Ovary (tissue), 10 donors: Measurements from ENCODE around the gene APOC4. TPM values are rescaled to one million over a fixed set of nuclear protein-coding genes. Genes with fewer than 3 reads are reported as not detected.

ENCODE experiments used
- DNase-seq, 5 donors: peaks; one replicate each; pipeline ENCODE4 v3.0.0-alpha.2; 2019 to 2020
- H3K27ac ChIP-seq, 2 donors: fragments of 200-600 bp; one replicate each; pipeline versions ENCODE4 v1.5.1 to v1.8.0; 2019 to 2022
- H3K27me3 ChIP-seq: fragments of 200-600 bp; one replicate; pipeline ENCODE4 v1.8.0; 2022
- H3K36me3 ChIP-seq: fragments of 200-600 bp; sonication (generic); one replicate; pipeline ENCODE4 v1.5.1; 2019
- H3K4me1 ChIP-seq: one replicate; pipeline ENCODE4 v1.8.1; 2013; ENCODE audit warnings: mild to moderate bottlenecking, moderate library complexity; ENCODE audit not compliant: insufficient read depth
- H3K4me3 ChIP-seq: fragments of 200-600 bp; sonication (generic); one replicate; pipeline ENCODE4 v1.5.1; 2017
- H3K9me3 ChIP-seq, 2 donors: fragments of 200-600 bp in 1 of 2; sonication (generic) in 1 of 2; one replicate each; pipeline versions ENCODE4 v1.5.1 to v1.8.1; 2013 to 2019; ENCODE audit warnings: mild to moderate bottlenecking in 1 of 2, moderate library complexity in 1 of 2
- CTCF ChIP-seq, 3 donors: fragments of 450-650 bp in 2 of 3; fragments of 200-600 bp in 1 of 3; IDR thresholded peaks; one replicate each; pipeline versions ENCODE4 v1.5.1 to v1.8.0; 2016 to 2022; ENCODE audit warnings: antibody characterized with exemption in 3 of 3, mild to moderate bottlenecking in 1 of 3
- EP300 ChIP-seq: sonication (generic); formaldehyde crosslinking; IDR thresholded peaks from one replicate; pipeline ENCODE4 v1.6.1; 2017; ENCODE audit warnings: antibody characterized with exemption
- POLR2A ChIP-seq: fragments of 450-650 bp; IDR thresholded peaks from one replicate; pipeline ENCODE4 v1.6.1; 2017; ENCODE audit warnings: antibody characterized with exemption, mild to moderate bottlenecking, moderate library complexity
- WGBS, 3 donors: extraction: QIAGEN DNeasy Blood & Tissue Kit in 1 of 3; methylation state at CpG; one replicate each; pipeline versions ENCODE4 v1.1.5 to v1.1.7; 2013 to 2017; 5-methylcytosine and 5-hydroxymethylcytosine counted together
- intact Hi-C, 4 donors: fragments of 100-400 bp; cut with DNase I; formaldehyde crosslinking; loops; one replicate each; pipeline versions ENCODE4 v1.11.0 to v1.15.1; 2022 to 2023
- long read RNA-seq, 3 donors: library from polyadenylated mRNA in 2 of 3; unstranded in 2 of 3; transcript quantifications; one replicate each; pipeline ENCODE4 v2.0.0 and lab custom pipeline, GENCODE V29; 2021 to 2026
- polyA plus RNA-seq, 2 donors: library from polyadenylated mRNA; stranded (reverse); fragments of 200-250 nt in 1 of 2; fragments of 350-450 nt in 1 of 2; fragmentation: Illumina TruSeq in 1 of 2; extraction: RNeasy Lipid Tissue Mini Kit (QIAGEN cat#74804) in 1 of 2; gene quantifications; one replicate each; pipeline ENCODE4 v1.2.3, GENCODE V29; 2013 to 2014
- total RNA-seq, 7 donors: library from RNA; depleted of rRNA in 2 of 7; stranded (reverse); fragments of >200 nt in 2 of 7; fragmentation: NEBNext Ultra II Directional in 3 of 7; extraction: Animal tissue kit (Norgen Biotek cat#: 25700) in 3 of 7; gene quantifications; one replicate each; pipeline versions ENCODE4 v1.1.0 to v1.2.4, GENCODE V29; 2016 to 2023
- donor health status: DM: no; HTN: no; CAD: no; lungs with moderate emphysema.
- donor health status: DM: no; HTN: no; CAD: no.
- donor health status: Bipolar disorder and iron deficiency.
- donor health status: DM: yes; HTN: yes; CAD: no.
- donor health status: DM: no; HTN: no; CAD: no.
- donor health status: DM: yes; HTN: yes; CAD: no.

APOC4 gene
- total RNA-seq = under 1 TPM in 1 of 7 donors, not detected in 6; 0.57 TPM
- not detected for polyA plus RNA-seq
- long read RNA-seq, donor 1 = 0 reads
- long read RNA-seq, donor 2, partial matches to known transcripts = 0 of 1 reads
- long read RNA-seq, donor 2, other reads (novel, unspliced or antisense) = 0 of 1 reads
- long read RNA-seq, donor 3 = 0 reads

GRCh38 chr19:44942067-44942571, at the start of gene APOC4:
Gene APOC4 (plus strand): TSS chr19:44942237. CDS start chr19:44942278, 41 bp downstream.
- no peak within 1 kb of the TSS for H3K27ac ChIP-seq
- H3K9me3 ChIP-seq = no peaks in the 10 kb centered on the region
- DNase-seq = no peak
- no peaks in the 10 kb centered on the region for H3K27me3 ChIP-seq
- intact Hi-C loops = no loop called here
- H3K4me3 ChIP-seq = no peak within 1 kb of the TSS
- 78 to 86% (median 81%) methylated on average over 14 of the region's 14 CpGs for WGBS, 3 donors
- no peaks in the 10 kb centered on the region for H3K4me1 ChIP-seq
- no peak for TF ChIP-seq EP300
- no peak for TF ChIP-seq CTCF (IDR thresholded peaks at IDR 0.05)
- TF ChIP-seq POLR2A = no peak
- H3K36me3 ChIP-seq = no peaks in the 10 kb centered on the region

- TF ChIP-seq POLR2A (no peak), EP300 (no peak), CTCF (IDR thresholded peaks at IDR 0.05) (no peak)
- Histone ChIP-seq H3K9me3 (no peaks in the 10 kb centered on the region), H3K27ac (no peak overlapping the region), H3K27me3 (no peaks in the 10 kb centered on the region), H3K4me1 (peaks cover 12% of the 10 kb centered on the region), H3K4me3 (no peak overlapping the region), H3K36me3 (no peaks in the 10 kb centered on the region)
- no peak for DNase-seq
- WGBS, 3 donors = 81 to 84% (median 83%) methylated on average over 7 of the region's 7 CpGs
- intact Hi-C loops = no loop called here
Measured at GRCh38 chr19:44892932-44893331, 49.1 kb upstream of the APOC4 start.

GRCh38 chr19:44893332-44894051, 48.5 kb upstream of the APOC4 start:
- Histone ChIP-seq H3K27ac (no peak overlapping the region), H3K27me3 (no peaks in the 10 kb centered on the region), H3K36me3 (no peaks in the 10 kb centered on the region), H3K9me3 (no peaks in the 10 kb centered on the region), H3K4me1 (peaks cover 12% of the 10 kb centered on the region), H3K4me3 (no peak overlapping the region)
- 76 to 84% (median 82%) methylated on average over 17 to 18 of the region's 18 CpGs for WGBS, 3 donors
- intact Hi-C loops = no loop called here
- TF ChIP-seq POLR2A = no peak
- no peak for TF ChIP-seq EP300
- TF ChIP-seq CTCF (IDR thresholded peaks at IDR 0.05) = no peak
- DNase-seq = no peak

- Histone ChIP-seq H3K9me3 (no peaks in the 10 kb centered on the region), H3K36me3 (no peaks in the 10 kb centered on the region), H3K4me3 (no peak overlapping the region), H3K27me3 (no peaks in the 10 kb centered on the region), H3K27ac (no peak overlapping the region), H3K4me1 (peaks cover 12% of the 10 kb centered on the region)
- intact Hi-C loops = no loop called here
- DNase-seq = no peak
- WGBS, 3 donors = 87 to 94% (median 88%) methylated on average over 6 of the region's 6 CpGs
- no peak for TF ChIP-seq POLR2A
- no peak for TF ChIP-seq CTCF (IDR thresholded peaks at IDR 0.05)
- no peak for TF ChIP-seq EP300
Measured at GRCh38 chr19:44894052-44894400, 48.0 kb upstream of the APOC4 start.
